ENCODE results near the gene NINJ2.

The NINJ2 gene

GRCh38 chr12:612293-612692, 51.0 kb downstream of the NINJ2 start:
- DNase-seq: no peak

- DNase-seq: peak in 2 of 3 donors; percentile 38 to 39
Observed at GRCh38 chr12:611721-612120, 51.5 kb downstream of the NINJ2 start.

- DNase-seq: no peak
Observed at GRCh38 chr12:608921-609320, 54.3 kb downstream of the NINJ2 start.

GRCh38 chr12:608413-608812, 54.8 kb downstream of the NINJ2 start:
- no peak for DNase-seq

GRCh38 chr12:607541-608001, 55.7 kb downstream of the NINJ2 start:
- DNase-seq: no peak

- no peak for DNase-seq
Observed at GRCh38 chr12:604956-605355, 58.3 kb downstream of the NINJ2 start.

- DNase-seq: no peak
Observed at GRCh38 chr12:602700-603068, 60.6 kb downstream of the NINJ2 start.

- DNase-seq: no peak
Observed at GRCh38 chr12:601976-602699, 61.1 kb downstream of the NINJ2 start.

- DNase-seq: no peak
Observed at GRCh38 chr12:599756-600155, 63.5 kb downstream of the NINJ2 start.

GRCh38 chr12:597926-598568, 65.2 kb downstream of the NINJ2 start:
- no peak for DNase-seq

GRCh38 chr12:593396-594270, 69.6 kb downstream of the NINJ2 start:
- peak in 2 of 3 donors; percentile 63 to 69 for DNase-seq

GRCh38 chr12:592024-592505, 71.2 kb downstream of the NINJ2 start:
- no peak for DNase-seq

- no peak for DNase-seq
Observed at GRCh38 chr12:591167-592023, 71.8 kb downstream of the NINJ2 start.

GRCh38 chr12:590206-590750, 73.0 kb downstream of the NINJ2 start:
- DNase-seq: no peak

- DNase-seq: no peak
Observed at GRCh38 chr12:588646-589045, 74.6 kb downstream of the NINJ2 start.

GRCh38 chr12:588024-588322, 75.3 kb downstream of the NINJ2 start:
- DNase-seq: no peak

GRCh38 chr12:587132-588023, 75.9 kb downstream of the NINJ2 start:
- DNase-seq: no peak

GRCh38 chr12:586318-587071, 76.8 kb downstream of the NINJ2 start:
- DNase-seq: peak in 1 of 3 donors; percentile 13

- no peak for DNase-seq
Observed at GRCh38 chr12:585062-586061, 77.9 kb downstream of the NINJ2 start.
